GM21360 (cell line): Measurements from ENCODE around the gene SENP1.
"Not testable (repeated sequence)": the region's sequence is repeated elsewhere in the genome, so short reads cannot be mapped to it uniquely, and the experiment has no call there.

Experiments
- ATAC-seq: cut with Tn5 transposase; IDR thresholded peaks from one replicate; pipeline ENCODE4 v1.9.1; 2021; ENCODE audit warnings: mild to moderate bottlenecking, moderate library complexity; ENCODE audit not compliant: unreplicated experiment

SENP1 gene

GRCh38 chr12:48105867-48106680 is at the start of gene SENP1:
Gene SENP1, minus strand, starts transcription at chr12:48106079. Its CDS starts 4,607 bp downstream, at chr12:48101472.
- peak; percentile 50 for ATAC-seq

- ATAC-seq = no peak
Measured at GRCh38 chr12:48151103-48151771, 45.4 kb upstream of the SENP1 start.

- ATAC-seq = no peak
Measured at GRCh38 chr12:48145981-48146380, 40.1 kb upstream of the SENP1 start.

GRCh38 chr12:48143898-48144297 is 38.0 kb upstream of the SENP1 start:
- ATAC-seq = no peak

GRCh38 chr12:48142818-48143674 is 37.2 kb upstream of the SENP1 start:
- ATAC-seq = no peak

GRCh38 chr12:48135027-48135426 is 29.1 kb upstream of the SENP1 start:
- ATAC-seq = no peak

- ATAC-seq = no peak
Measured at GRCh38 chr12:48132826-48133225, 26.9 kb upstream of the SENP1 start.

- ATAC-seq = no peak
Measured at GRCh38 chr12:48131517-48131916, 25.6 kb upstream of the SENP1 start.

- ATAC-seq = no peak
Measured at GRCh38 chr12:48129376-48129775, 23.5 kb upstream of the SENP1 start.

GRCh38 chr12:48128800-48129199 is 22.9 kb upstream of the SENP1 start:
- ATAC-seq = no peak

GRCh38 chr12:48126953-48127630 is 21.2 kb upstream of the SENP1 start:
- no peak for ATAC-seq

- ATAC-seq = no peak
Measured at GRCh38 chr12:48125985-48126384, 20.1 kb upstream of the SENP1 start.

- ATAC-seq = not testable (repeated sequence)
Measured at GRCh38 chr12:48125542-48125941, 19.7 kb upstream of the SENP1 start.

GRCh38 chr12:48123169-48123568 is 17.3 kb upstream of the SENP1 start:
- ATAC-seq = no peak

- no peak for ATAC-seq
Measured at GRCh38 chr12:48122065-48122834, 16.4 kb upstream of the SENP1 start.

- ATAC-seq = no peak
Measured at GRCh38 chr12:48121522-48121921, 15.6 kb upstream of the SENP1 start.

- ATAC-seq = no peak
Measured at GRCh38 chr12:48119834-48120195, 13.9 kb upstream of the SENP1 start.

- ATAC-seq = peak; percentile 98
Measured at GRCh38 chr12:48119078-48119833, 13.4 kb upstream of the SENP1 start, which contains the start of gene PFKM. Gene PFKM, plus strand, starts transcription at chr12:48119364. Its CDS starts 3,411 bp downstream, at chr12:48122775.

GRCh38 chr12:48118284-48118871 is 12.5 kb upstream of the SENP1 start:
- ATAC-seq = no peak
